SU-DHL-6 (cell line): ENCODE measurements around the gene SPRY4.

Experiments
- H2AFZ ChIP-seq: fragments of 200-600 bp; sonication (generic); 2 replicates; pipeline ENCODE4 v1.6.1; 2014; ENCODE audit warnings: low read depth, mild to moderate bottlenecking, moderate library complexity, mixed read lengths, antibody characterized with exemption, low read length; ENCODE audit not compliant: severe bottlenecking
- H3F3A ChIP-seq: fragments of 200-600 bp; shearing (Covaris generic); 2 replicates; pipeline ENCODE4 v1.6.0; 2016; ENCODE audit warnings: antibody characterized with exemption, mild to moderate bottlenecking; ENCODE audit not compliant: insufficient read depth
- H3K27ac ChIP-seq: fragments of 200-600 bp; sonication (generic); 2 replicates; pipeline ENCODE4 v1.5.1; 2016; ENCODE audit warnings: low read depth, mild to moderate bottlenecking, low read length, moderate library complexity, mixed read lengths
- H3K27me3 ChIP-seq: fragments of 200-600 bp; sonication (generic), shearing (Covaris generic); 2 replicates; pipeline ENCODE4 v1.6.0; 2014; ENCODE audit warnings: mild to moderate bottlenecking, low read length
- H3K36me3 ChIP-seq: fragments of 200-600 bp; sonication (generic); 2 replicates; pipeline ENCODE4 v1.6.1; 2014; ENCODE audit warnings: mild to moderate bottlenecking, low read length, mixed read lengths
- H3K4me2 ChIP-seq: fragments of 300-600, 200-600 bp; shearing (Covaris generic), sonication (generic); 2 replicates; pipeline ENCODE4 v1.6.0; 2014; ENCODE audit warnings: low read length, low read depth, mild to moderate bottlenecking; ENCODE audit not compliant: poor library complexity, severe bottlenecking
- H3K4me3 ChIP-seq: fragments of 200-600 bp; sonication (generic); 2 replicates; pipeline ENCODE4 v1.5.1; 2014; ENCODE audit warnings: antibody characterized with exemption, low read length, mild to moderate bottlenecking, mixed read lengths; ENCODE audit not compliant: insufficient read depth, poor library complexity, severe bottlenecking
- H3K79me2 ChIP-seq: fragments of 200-600 bp; sonication (generic); 2 replicates; pipeline ENCODE4 v1.6.1; 2014; ENCODE audit warnings: mild to moderate bottlenecking, low read length, moderate library complexity; ENCODE audit not compliant: insufficient read depth
- H3K9ac ChIP-seq: fragments of 200-600 bp; sonication (generic); 2 replicates; pipeline ENCODE4 v1.7.0; 2014; ENCODE audit warnings: mild to moderate bottlenecking, low read length
- H3K9me2 ChIP-seq: fragments of 200-600 bp; sonication (generic); replicated peaks from 2 replicates; pipeline ENCODE4 v1.6.1; 2014; ENCODE audit warnings: low read length; ENCODE audit not compliant: insufficient read depth
- H3K9me3 ChIP-seq: fragments of 200-600 bp; sonication (generic); 2 replicates; pipeline ENCODE4 v1.6.1; 2014; ENCODE audit warnings: low read length, mixed read lengths; ENCODE audit not compliant: insufficient read depth
- H4K20me1 ChIP-seq: fragments of 200-600 bp; sonication (generic); 2 replicates; pipeline ENCODE4 v1.6.1; 2014; ENCODE audit warnings: low read depth, mild to moderate bottlenecking, antibody characterized with exemption, low read length, moderate library complexity, mixed read lengths
- CTCF ChIP-seq: fragments of 200-600 bp; sonication (generic); IDR thresholded peaks from one replicate; pipeline ENCODE4 v1.5.1; 2017; ENCODE audit warnings: antibody characterized with exemption, mild to moderate bottlenecking, low read length, moderate library complexity; ENCODE audit not compliant: insufficient read depth, poor library complexity, severe bottlenecking
- EZH2phosphoT487 ChIP-seq: fragments of 200-600 bp; sonication (generic), shearing (Covaris generic); conservative IDR thresholded peaks from 2 replicates; pipeline ENCODE4 v1.6.1; 2018; ENCODE audit warnings: mild to moderate bottlenecking, antibody characterized with exemption, low read length, moderate library complexity, mixed read lengths

SPRY4 gene

DNA sequence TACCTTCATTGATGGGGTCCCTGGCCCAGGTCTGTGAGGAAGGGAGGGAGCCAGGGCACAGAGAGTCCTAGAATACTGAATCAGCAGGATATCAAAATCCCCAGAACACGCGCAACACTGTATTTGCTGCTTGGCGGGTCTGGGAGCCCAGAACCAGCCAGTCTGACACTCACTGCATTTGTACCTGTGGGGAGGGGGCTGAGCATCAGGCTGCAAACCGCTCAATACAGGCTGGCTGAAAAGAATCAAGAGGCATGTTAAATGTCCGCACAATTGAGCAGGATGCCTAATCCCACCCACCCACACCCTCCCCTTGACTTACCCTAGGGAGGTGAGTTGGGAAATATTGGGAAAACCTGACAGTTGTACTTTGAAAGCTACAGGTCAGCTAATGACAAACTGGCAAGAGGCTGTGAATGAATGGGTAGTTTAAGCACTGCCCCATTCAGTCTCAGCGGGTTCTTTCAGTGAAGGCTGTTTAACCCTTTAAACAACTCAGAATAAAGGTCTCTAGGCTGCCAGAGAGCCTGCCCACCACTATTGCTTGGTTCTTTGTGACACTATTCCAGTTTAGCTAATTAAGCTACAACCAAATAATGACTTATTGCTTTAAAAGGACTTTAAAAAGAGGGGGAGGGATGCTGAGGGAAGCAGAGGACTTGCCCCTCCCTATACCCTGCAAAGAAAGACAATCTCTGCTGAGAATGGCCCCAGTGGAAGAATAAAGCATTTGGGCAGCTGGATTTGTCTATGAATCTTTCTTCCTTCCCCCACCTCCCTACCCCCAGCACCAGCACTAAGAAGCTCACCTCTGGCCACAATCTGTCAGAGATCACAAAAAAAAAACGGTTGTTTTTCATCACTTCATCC is 5.0 kb downstream of the SPRY4 start:
- H3K4me3 ChIP-seq, result no peak overlapping the region
- H3K36me3 ChIP-seq, result no peaks in the 10 kb centered on the region
- no peaks in the 10 kb centered on the region for H4K20me1 ChIP-seq
- H3K27ac ChIP-seq, result no peak overlapping the region
- H2AFZ ChIP-seq, result no peak overlapping the region
- TF ChIP-seq EZH2phosphoT487, result no peak
- no peak for TF ChIP-seq CTCF
- H3K9me2 ChIP-seq, result no peaks in the 10 kb centered on the region
- H3K27me3 ChIP-seq, result no peaks in the 10 kb centered on the region; the same call in 1 of the 2 replicates
- H3F3A ChIP-seq, result no peaks in the 10 kb centered on the region
- H3K9me3 ChIP-seq, result no peaks in the 10 kb centered on the region
- no peak overlapping the region for H3K4me2 ChIP-seq
- H3K9ac ChIP-seq, result no peak overlapping the region
- H3K79me2 ChIP-seq, result no peaks in the 10 kb centered on the region

- Histone ChIP-seq H3K36me3 (no peaks in the 10 kb centered on the region), H3K27ac (no peak overlapping the region), H3F3A (no peaks in the 10 kb centered on the region), H2AFZ (no peak overlapping the region), H3K4me3 (no peak overlapping the region), H3K4me2 (no peak overlapping the region), H3K79me2 (no peaks in the 10 kb centered on the region), H3K9ac (no peak overlapping the region), H3K9me3 (no peaks in the 10 kb centered on the region), H3K27me3 (no peaks in the 10 kb centered on the region; the same call in 1 of the 2 replicates), H3K9me2 (no peaks in the 10 kb centered on the region), H4K20me1 (no peaks in the 10 kb centered on the region)
- TF ChIP-seq EZH2phosphoT487 (no peak), CTCF (no peak)
Measured at GRCh38 chr5:142319105-142319504, 5.7 kb downstream of the SPRY4 start.

- no peak overlapping the region for H3K27ac ChIP-seq
- H3K9me2 ChIP-seq, result no peaks in the 10 kb centered on the region
- H3K4me3 ChIP-seq, result no peak overlapping the region
- no peaks in the 10 kb centered on the region for H3K79me2 ChIP-seq
- no peak for TF ChIP-seq CTCF
- no peak for TF ChIP-seq EZH2phosphoT487
- no peaks in the 10 kb centered on the region for H3K36me3 ChIP-seq
- H3K9ac ChIP-seq, result no peak overlapping the region
- no peaks in the 10 kb centered on the region; the same call in 1 of the 2 replicates for H3K27me3 ChIP-seq
- H4K20me1 ChIP-seq, result no peaks in the 10 kb centered on the region
- no peak overlapping the region for H3K4me2 ChIP-seq
- H3K9me3 ChIP-seq, result no peaks in the 10 kb centered on the region
- no peaks in the 10 kb centered on the region for H3F3A ChIP-seq
- no peak overlapping the region for H2AFZ ChIP-seq
Measured at GRCh38 chr5:142317753-142318152, 7.1 kb downstream of the SPRY4 start.
